ENCODE measurements around the gene BTBD10.

DNA sequence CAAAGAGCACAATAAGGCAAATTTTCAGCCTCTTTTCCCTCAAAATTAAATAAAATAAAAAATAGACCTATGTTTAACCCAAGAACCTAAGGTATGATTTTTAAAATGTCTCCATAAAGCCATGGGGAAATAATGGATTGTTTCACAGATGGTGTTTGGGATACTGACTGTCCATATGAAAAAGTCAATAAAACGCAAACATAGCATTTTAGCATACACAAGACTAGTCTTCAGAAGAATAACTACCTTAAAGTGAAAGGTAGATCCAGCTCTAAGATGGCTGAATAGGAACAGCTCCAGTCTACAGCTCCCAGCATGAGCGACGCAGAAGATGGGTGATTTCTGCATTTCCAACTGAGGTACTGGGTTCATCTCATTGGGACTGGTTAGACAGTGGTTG lies 16.7 kb upstream of the BTBD10 start:
- TF ChIP-seq, protein P1, sequence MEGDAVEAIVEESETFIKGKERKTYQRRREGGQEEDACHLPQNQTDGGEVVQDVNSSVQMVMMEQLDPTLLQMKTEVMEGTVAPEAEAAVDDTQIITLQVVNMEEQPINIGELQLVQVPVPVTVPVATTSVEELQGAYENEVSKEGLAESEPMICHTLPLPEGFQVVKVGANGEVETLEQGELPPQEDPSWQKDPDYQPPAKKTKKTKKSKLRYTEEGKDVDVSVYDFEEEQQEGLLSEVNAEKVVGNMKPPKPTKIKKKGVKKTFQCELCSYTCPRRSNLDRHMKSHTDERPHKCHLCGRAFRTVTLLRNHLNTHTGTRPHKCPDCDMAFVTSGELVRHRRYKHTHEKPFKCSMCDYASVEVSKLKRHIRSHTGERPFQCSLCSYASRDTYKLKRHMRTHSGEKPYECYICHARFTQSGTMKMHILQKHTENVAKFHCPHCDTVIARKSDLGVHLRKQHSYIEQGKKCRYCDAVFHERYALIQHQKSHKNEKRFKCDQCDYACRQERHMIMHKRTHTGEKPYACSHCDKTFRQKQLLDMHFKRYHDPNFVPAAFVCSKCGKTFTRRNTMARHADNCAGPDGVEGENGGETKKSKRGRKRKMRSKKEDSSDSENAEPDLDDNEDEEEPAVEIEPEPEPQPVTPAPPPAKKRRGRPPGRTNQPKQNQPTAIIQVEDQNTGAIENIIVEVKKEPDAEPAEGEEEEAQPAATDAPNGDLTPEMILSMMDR (conservative IDR thresholded peaks at IDR 0.05; ENCODE audit: low read depth, low read length), result no peak
- TF ChIP-seq EZH2 (IDR thresholded peaks at IDR 0.05; ENCODE audit: borderline replicate concordance, low read depth, low read length, poor library complexity, severe bottlenecking), result no peak

Measured in A673 (cell line).